NB4 (cell line): ENCODE results near the gene VWA3B.

Experiments used
- DNase-seq: peaks from one replicate; pipeline ENCODE4 v3.0.0; 2010; ENCODE audit warnings: low read depth
- H3K4me3 ChIP-seq: one replicate; pipeline ENCODE4 v1.5.1; 2011; ENCODE audit warnings: mild to moderate bottlenecking, low read depth, low read length, moderate library complexity
- CTCF ChIP-seq: IDR thresholded peaks from one replicate; pipeline ENCODE4 v1.5.1; 2012; ENCODE audit warnings: low read depth, low read length
- MYC ChIP-seq: IDR thresholded peaks from 2 replicates; pipeline ENCODE4 v1.6.1; 2011; ENCODE audit warnings: low read depth, low read length
- POLR2A ChIP-seq: IDR thresholded peaks from 2 replicates; pipeline ENCODE4 v1.6.1; 2011; ENCODE audit warnings: mild to moderate bottlenecking; ENCODE audit not compliant: insufficient read length; ENCODE audit errors: extremely low read depth
- TF ChIP-seq, protein P1 (sequence below): IDR thresholded peaks from 2 replicates; pipeline ENCODE4 v1.6.1; 2011; ENCODE audit warnings: low read depth, low read length

VWA3B gene, protein sequence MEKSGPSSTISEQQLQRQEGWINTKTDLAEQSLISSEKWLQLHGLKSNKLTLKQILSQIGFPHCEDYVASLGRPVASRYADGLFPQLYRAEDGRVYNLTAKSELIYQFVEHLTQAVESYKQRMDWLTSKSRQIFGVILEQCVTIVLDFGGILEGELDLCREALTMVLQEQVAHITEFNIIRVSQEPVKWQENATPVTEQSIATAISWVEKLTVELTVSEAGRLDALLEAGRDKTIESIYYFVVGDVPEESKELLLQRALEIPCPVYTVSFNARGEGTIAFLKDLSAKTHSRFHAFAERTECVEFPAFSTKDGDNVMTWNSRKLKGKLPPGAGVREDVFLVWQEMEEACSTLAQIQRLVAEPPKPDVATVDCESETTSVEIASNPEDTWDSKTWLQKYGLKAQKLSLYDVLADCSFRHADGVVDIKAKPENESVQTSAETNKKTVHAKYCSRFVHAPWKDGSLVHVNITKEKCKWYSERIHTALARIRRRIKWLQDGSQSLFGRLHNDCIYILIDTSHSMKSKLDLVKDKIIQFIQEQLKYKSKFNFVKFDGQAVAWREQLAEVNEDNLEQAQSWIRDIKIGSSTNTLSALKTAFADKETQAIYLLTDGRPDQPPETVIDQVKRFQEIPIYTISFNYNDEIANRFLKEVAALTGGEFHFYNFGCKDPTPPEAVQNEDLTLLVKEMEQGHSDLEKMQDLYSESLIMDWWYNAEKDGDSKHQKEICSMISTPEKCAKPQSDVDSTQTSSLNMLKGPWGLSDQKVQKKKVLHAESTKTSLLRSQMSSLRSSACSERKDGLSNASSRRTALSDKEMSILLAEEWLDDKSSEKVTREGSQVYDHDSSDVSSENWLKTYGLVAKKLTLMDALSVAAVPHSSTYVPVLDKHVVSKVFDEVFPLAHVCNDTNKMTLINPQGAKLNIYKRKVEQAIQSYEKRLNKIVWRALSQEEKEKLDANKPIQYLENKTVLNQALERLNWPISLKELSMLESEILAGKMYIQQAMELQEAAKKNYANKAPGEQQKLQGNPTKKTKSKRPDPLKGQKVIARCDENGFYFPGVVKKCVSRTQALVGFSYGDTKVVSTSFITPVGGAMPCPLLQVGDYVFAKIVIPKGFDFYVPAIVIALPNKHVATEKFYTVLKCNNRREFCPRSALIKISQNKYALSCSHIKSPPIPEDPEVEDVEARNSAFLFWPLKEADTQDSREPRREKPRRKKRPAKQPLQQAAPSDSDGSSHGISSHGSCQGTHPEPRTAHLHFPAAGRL (N-terminal part only)

GRCh38 chr2:98086491-98087446 is at the start of gene VWA3B:
Gene VWA3B, plus strand, starts transcription at chr2:98087167. Its CDS starts 5,926 bp downstream, at chr2:98093093.
- no peak for TF ChIP-seq POLR2A
- TF ChIP-seq, protein P1, sequence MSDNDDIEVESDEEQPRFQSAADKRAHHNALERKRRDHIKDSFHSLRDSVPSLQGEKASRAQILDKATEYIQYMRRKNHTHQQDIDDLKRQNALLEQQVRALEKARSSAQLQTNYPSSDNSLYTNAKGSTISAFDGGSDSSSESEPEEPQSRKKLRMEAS = no peak
- DNase-seq = peak; percentile 28
- H3K4me3 ChIP-seq = no peak within 1 kb of the TSS

DNA sequence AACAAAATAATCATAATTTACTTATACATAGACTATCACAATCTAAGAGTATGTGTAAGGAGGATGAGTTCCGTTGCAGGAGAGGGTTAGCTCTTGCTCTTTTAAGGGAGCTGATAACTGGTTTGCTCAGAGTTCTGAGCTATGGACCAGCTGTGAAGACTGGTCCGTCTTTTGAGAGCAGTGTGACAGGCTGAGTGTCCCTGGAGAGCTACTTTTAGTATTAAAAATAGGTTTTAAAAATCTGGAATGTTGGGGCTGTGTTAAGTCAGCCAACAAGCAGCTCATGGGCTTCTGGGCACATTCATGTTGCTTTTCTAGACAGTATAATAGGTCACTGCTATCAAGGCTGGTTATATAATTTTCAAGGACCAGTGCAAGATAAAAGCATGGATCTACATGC is 49.8 kb upstream of the VWA3B start:
- DNase-seq = no peak
- no peak overlapping the region for H3K4me3 ChIP-seq
- TF ChIP-seq CTCF (no peak), POLR2A (no peak), MYC (no peak)
- TF ChIP-seq, protein P1 = no peak

GRCh38 chr2:98037666-98038336 is 49.2 kb upstream of the VWA3B start:
- TF ChIP-seq MYC = no peak
- TF ChIP-seq POLR2A = no peak
- no peak for TF ChIP-seq CTCF
- H3K4me3 ChIP-seq = no peak overlapping the region
- no peak for DNase-seq

DNA sequence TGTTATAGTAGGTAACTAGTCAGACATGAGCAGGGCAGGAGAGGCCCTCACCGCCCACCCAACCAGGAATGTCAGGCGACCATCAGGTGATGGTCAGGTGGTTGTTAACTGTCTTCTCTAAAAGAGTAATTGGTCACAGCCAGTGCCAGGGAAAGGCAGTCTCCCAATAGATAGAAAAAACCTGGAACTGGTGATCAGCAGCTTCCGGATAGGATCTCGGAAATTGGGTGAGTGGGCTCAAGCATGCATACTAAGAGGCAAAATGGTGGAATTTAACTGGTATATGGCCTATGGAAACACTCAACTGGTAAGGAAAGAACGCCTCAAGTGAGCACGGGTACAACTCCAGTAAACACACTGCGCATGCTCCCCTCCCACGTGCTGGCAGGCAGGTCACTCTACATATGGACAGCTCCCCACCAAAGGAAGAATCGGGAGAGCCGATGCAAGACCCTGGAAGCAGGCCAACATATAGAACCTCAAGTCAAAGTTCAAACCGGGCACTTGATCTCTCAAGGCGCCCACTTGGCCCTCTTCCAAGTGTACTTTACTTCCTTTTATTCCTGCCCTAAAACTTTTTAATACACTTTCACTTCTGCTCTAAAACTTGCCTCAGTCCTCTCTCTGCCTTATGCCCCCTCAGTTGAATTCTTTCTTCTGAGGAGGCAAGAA is 47.7 kb upstream of the VWA3B start:
- H3K4me3 ChIP-seq = no peak overlapping the region
- no peak for TF ChIP-seq POLR2A
- DNase-seq = peak; percentile 75

DNA sequence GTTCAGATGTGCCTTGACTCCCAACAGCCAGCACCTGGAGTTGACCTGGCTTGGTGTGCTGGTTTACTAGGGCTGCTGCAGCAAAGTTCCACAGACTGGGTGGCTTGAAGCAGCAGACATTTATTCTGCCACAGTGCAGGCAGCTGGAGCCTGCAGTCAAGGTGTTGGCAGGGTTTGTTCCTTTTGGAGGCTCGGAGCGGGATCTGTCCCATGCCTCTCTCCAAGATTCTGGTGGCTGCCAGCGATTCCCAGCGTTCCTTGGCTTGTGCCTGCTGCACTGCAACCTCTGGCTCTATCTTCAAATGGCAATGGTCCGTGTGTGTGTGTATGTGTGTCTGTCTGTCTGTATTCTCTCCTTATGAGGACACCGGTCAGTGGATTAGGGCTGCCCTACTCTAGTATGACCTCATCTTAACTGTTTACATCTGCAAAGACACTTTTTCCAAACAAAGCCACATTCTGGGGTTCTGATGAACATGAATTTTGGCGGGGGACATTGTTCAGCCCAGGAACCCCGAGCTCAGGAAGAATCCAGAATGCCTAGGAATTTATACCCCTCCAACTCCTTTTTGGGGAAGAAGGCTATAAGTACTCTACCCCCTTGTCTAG is 46.5 kb upstream of the VWA3B start:
- no peak for TF ChIP-seq MYC
- TF ChIP-seq, protein P1 = no peak
- no peak for TF ChIP-seq CTCF
- no peak for TF ChIP-seq POLR2A
- no peak overlapping the region for H3K4me3 ChIP-seq
- DNase-seq = no peak
